ENCODE data around the gene OSBPL7. TPM values are rescaled to one million over a fixed set of nuclear protein-coding genes. Genes with fewer than 3 reads are reported as not detected.

The OSBPL7 gene
- total RNA-seq, 6 experiments from 2014 or later: 0.62 to 2.2 (median 1.4) TPM

DNA sequence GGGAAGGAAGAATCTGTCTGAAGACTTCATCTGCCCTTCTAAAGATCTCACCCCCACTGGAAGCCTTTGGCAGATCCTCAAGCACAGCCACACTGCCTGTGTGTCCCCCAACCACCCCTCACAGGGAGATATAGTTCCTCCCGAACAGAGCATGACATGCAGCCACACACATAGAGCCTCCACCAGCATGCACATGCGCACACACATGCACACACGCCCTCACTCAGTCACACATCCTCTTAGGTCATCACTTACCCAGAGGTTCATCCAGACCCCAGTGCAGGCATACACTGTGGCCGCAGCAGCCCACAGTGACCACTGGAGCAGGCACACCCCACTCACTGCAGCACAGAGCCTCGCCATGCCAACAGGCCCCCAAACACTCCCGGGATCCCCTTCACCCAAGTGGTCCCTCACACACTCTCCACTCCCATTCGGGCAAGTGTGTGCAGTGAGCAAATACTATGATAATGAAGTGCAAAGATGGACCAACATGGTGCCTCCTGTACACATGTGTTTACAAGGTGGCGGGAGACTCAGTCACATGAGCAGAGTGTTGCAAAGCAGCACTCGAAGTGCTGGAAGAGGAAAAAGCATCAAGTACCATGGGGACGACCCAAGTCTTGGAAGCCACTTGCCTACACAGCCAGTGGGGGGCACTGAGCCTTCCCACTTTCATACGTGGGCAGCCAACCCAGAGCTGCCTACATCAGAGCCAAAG is 46.4 kb upstream of the OSBPL7 start:
- Histone ChIP-seq H3K9me3 (no peaks in the 10 kb centered on the region), H3K4me3 (no peak overlapping the region), H3K36me3 (no peaks in the 10 kb centered on the region), H3K27me3 (no peaks in the 10 kb centered on the region), H3K27ac (no peak overlapping the region), H3K4me1 (no peaks in the 10 kb centered on the region)
- DNase-seq (no peak), ATAC-seq (no peak)
- whole genome bisulfite sequencing (ENCODE audit: insufficient coverage, low coverage, low lambda C conversion rate, missing lambda C conversion rate): 79% methylated on average over 8 of the region's 11 CpGs
- intact Hi-C loops (cut with DNase I): no loop called here
- TF ChIP-seq, protein P1, sequence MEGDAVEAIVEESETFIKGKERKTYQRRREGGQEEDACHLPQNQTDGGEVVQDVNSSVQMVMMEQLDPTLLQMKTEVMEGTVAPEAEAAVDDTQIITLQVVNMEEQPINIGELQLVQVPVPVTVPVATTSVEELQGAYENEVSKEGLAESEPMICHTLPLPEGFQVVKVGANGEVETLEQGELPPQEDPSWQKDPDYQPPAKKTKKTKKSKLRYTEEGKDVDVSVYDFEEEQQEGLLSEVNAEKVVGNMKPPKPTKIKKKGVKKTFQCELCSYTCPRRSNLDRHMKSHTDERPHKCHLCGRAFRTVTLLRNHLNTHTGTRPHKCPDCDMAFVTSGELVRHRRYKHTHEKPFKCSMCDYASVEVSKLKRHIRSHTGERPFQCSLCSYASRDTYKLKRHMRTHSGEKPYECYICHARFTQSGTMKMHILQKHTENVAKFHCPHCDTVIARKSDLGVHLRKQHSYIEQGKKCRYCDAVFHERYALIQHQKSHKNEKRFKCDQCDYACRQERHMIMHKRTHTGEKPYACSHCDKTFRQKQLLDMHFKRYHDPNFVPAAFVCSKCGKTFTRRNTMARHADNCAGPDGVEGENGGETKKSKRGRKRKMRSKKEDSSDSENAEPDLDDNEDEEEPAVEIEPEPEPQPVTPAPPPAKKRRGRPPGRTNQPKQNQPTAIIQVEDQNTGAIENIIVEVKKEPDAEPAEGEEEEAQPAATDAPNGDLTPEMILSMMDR (IDR thresholded peaks at IDR 0.05): no peak
- TF ChIP-seq POLR2A (IDR thresholded peaks at IDR 0.05): no peak

GRCh38 chr17:47866941-47867340 is 45.3 kb upstream of the OSBPL7 start:
- Histone ChIP-seq H3K27me3 (no peaks in the 10 kb centered on the region), H3K36me3 (no peaks in the 10 kb centered on the region), H3K27ac (no peak overlapping the region), H3K9me3 (no peaks in the 10 kb centered on the region), H3K4me1 (no peaks in the 10 kb centered on the region), H3K4me3 (no peak overlapping the region)
- intact Hi-C loops (cut with DNase I): no loop called here
- DNase-seq (peak in 1 of 3 donors; percentile 31), ATAC-seq (no peak)
- TF ChIP-seq POLR2A (IDR thresholded peaks at IDR 0.05): no peak
- TF ChIP-seq, protein P1 (IDR thresholded peaks at IDR 0.05): no peak
- WGBS (ENCODE audit: insufficient coverage, low coverage, low lambda C conversion rate, missing lambda C conversion rate): 66% methylated on average over 10 of the region's 20 CpGs

DNA sequence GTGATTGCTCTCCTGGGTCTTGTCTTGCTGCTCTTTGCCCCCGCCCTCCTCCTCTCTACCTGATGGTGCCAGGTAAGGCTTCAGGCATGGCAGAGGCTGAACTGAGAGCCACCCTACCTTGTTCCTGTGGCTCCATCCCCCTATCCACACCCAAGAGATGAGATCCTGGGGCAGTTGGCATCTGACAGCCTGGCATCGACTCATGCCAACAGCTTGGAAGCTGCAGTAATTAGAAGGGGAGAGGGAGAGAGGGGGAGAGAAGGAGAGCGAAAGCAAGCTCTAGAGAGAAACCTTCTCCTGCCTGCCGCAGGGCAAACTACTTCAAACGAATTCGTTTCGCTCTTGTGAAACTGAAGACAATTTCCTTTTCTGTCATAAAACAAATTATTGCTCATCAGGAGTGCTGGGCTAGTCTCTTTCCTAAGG is 43.2 kb upstream of the OSBPL7 start:
- intact Hi-C loops (cut with DNase I): no loop called here
- TF ChIP-seq, protein P1 (IDR thresholded peaks at IDR 0.05): no peak
- no peak for TF ChIP-seq POLR2A (IDR thresholded peaks at IDR 0.05)
- 57% methylated on average over 6 of the region's 7 CpGs for WGBS (ENCODE audit: insufficient coverage, low coverage, low lambda C conversion rate, missing lambda C conversion rate)
- Histone ChIP-seq H3K9me3 (no peaks in the 10 kb centered on the region), H3K27ac (no peak overlapping the region), H3K4me1 (no peaks in the 10 kb centered on the region), H3K4me3 (no peak overlapping the region), H3K36me3 (no peaks in the 10 kb centered on the region), H3K27me3 (no peaks in the 10 kb centered on the region)
- ATAC-seq (no peak), DNase-seq (peak in 1 of 3 donors; percentile 27)

DNA sequence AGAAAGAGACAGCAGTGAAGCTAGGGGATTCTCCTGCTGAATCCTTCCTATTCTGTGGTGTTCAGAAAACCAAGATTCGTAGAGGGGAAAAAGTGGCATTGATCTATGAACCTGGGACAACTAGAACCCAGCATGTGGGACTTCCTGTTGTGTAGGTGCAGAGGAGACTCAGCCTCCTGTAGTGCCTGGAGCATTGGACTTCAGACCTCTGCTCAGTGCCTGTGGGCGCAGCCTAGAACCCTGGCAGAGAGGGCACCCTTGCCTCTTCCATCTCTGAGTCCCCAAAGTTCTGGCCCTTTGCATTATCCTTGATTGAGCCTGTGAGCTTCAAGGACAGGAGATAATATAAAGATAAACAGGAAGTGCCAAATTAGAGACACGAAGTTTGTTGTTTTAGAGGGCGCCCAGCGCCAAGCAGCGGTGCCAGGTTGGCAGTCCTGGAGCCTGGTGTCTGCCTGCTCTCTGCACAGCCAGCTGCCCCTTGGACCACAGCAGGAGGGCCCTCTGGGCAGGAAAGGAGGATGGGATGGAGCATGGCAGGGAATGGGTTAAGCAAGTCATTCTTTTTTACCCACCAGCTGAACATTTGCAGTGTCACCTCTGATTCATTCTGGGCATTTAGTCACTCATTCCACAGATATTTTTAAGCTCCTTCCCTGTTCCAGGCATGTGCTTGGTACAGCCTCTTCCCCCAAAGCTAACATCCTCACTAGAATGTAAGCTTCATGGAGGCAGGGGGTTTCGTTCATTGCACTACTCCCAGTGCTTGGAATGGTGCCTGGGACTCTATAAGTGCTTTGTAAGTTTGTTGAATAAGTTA is 41.2 kb upstream of the OSBPL7 start:
- TF ChIP-seq POLR2A (IDR thresholded peaks at IDR 0.05): no peak
- TF ChIP-seq, protein P1 (IDR thresholded peaks at IDR 0.05): no peak
- Histone ChIP-seq H3K27me3 (no peaks in the 10 kb centered on the region), H3K27ac (no peak overlapping the region), H3K36me3 (no peaks in the 10 kb centered on the region), H3K9me3 (no peaks in the 10 kb centered on the region), H3K4me1 (no peaks in the 10 kb centered on the region), H3K4me3 (no peak overlapping the region)
- peak in 1 of 4 donors; percentile 35 for ATAC-seq
- peak in 1 of 3 donors; percentile 32 for DNase-seq
- 62% methylated on average over 6 of the region's 7 CpGs for WGBS (ENCODE audit: insufficient coverage, low coverage, low lambda C conversion rate, missing lambda C conversion rate)
- intact Hi-C loops (cut with DNase I): no loop called here
